ENCODE measurements around the gene SPEF2.
A peak's percentile ranks its signal among the peaks of the same experiment; 100 is the strongest.
"Not testable (repeated sequence)": the region's sequence is repeated elsewhere in the genome, so short reads cannot be mapped to it uniquely, and the experiment has no call there.

Gene SPEF2

GRCh38 chr5:35853631-35854030, 236.0 kb downstream of the SPEF2 start:
- DNase-seq (ENCODE audit: low spot score) = no peak

GRCh38 chr5:35854248-35854647, 236.6 kb downstream of the SPEF2 start:
- DNase-seq (ENCODE audit: low spot score) = no peak

GRCh38 chr5:35855187-35855586, 237.5 kb downstream of the SPEF2 start:
- DNase-seq (ENCODE audit: low spot score) = no peak

- not testable (repeated sequence) for DNase-seq (ENCODE audit: low spot score)
Measured at GRCh38 chr5:35856186-35856764, 238.6 kb downstream of the SPEF2 start.

GRCh38 chr5:35856765-35857351, 239.2 kb downstream of the SPEF2 start, which contains the start of gene IL7R:
Gene IL7R (plus strand): TSS chr5:35856891. CDS start chr5:35856978, 87 bp downstream.
- no peak for DNase-seq (ENCODE audit: low spot score)

- peak; percentile 2 for DNase-seq (ENCODE audit: low spot score)
Measured at GRCh38 chr5:35857606-35858205, 240.0 kb downstream of the SPEF2 start.

GRCh38 chr5:35859101-35859661, 241.5 kb downstream of the SPEF2 start:
- DNase-seq (ENCODE audit: low spot score) = peak; percentile 5

GRCh38 chr5:35860686-35861085, 243.0 kb downstream of the SPEF2 start:
- DNase-seq (ENCODE audit: low spot score) = no peak

GRCh38 chr5:35861718-35862117, 244.1 kb downstream of the SPEF2 start:
- no peak for DNase-seq (ENCODE audit: low spot score)

- DNase-seq (ENCODE audit: low spot score) = no peak
Measured at GRCh38 chr5:35862126-35862525, 244.5 kb downstream of the SPEF2 start.

- no peak for DNase-seq (ENCODE audit: low spot score)
Measured at GRCh38 chr5:35863159-35863558, 245.5 kb downstream of the SPEF2 start.

All from SW480 (cell line).